Measurements from ENCODE around the gene TBPL1. TPM values are rescaled to one million over a fixed set of nuclear protein-coding genes. Genes with fewer than 3 reads are reported as not detected.

TBPL1 gene
- total RNA-seq, 2 donors from 2014 or later, result 27.7 to 30.8 TPM

GRCh38 chr6:134000443-134000842 is 47.4 kb downstream of the TBPL1 start:
- whole genome bisulfite sequencing, result 58% methylated on average over 3 of the region's 3 CpGs
- intact Hi-C loops (cut with DNase I), result no loop called here
- TF ChIP-seq CTCF (IDR thresholded peaks at IDR 0.05), result no peak
- no peak for TF ChIP-seq POLR2AphosphoS5 (IDR thresholded peaks at IDR 0.05)
- no peak for TF ChIP-seq POLR2A (IDR thresholded peaks at IDR 0.05)

GRCh38 chr6:134002821-134003220 is 49.8 kb downstream of the TBPL1 start:
- Histone ChIP-seq H3K9me3 (no peaks in the 10 kb centered on the region), H3K4me3 (no peak overlapping the region), H3K36me3 (no peaks in the 10 kb centered on the region), H3K27me3 (replicated peaks; ENCODE audit: insufficient read depth) (no peaks in the 10 kb centered on the region), H3K4me1 (replicated peaks) (peaks cover 6% of the 10 kb centered on the region), H3K27ac (peak overlapping the region; percentile 62 to 70)
- no peak for DNase-seq (ENCODE audit: low spot score)
- intact Hi-C loops (cut with DNase I), result no loop called here
- TF ChIP-seq CTCF (IDR thresholded peaks at IDR 0.05) (no peak), POLR2AphosphoS5 (IDR thresholded peaks at IDR 0.05) (no peak), POLR2A (IDR thresholded peaks at IDR 0.05) (no peak)
- 70% methylated on average over 5 of the region's 5 CpGs for WGBS

More at GRCh38 chr6:134000443-134000842, 47.4 kb downstream of the TBPL1 start:
- Histone ChIP-seq H3K9me3 (no peaks in the 10 kb centered on the region), H3K4me3 (no peak overlapping the region), H3K36me3 (no peaks in the 10 kb centered on the region), H3K4me1 (replicated peaks) (peaks cover 6% of the 10 kb centered on the region), H3K27ac (no peak overlapping the region), H3K27me3 (replicated peaks; ENCODE audit: insufficient read depth) (no peaks in the 10 kb centered on the region)
- no peak for DNase-seq (ENCODE audit: low spot score)

GRCh38 chr6:134003542-134003951 is 50.5 kb downstream of the TBPL1 start:
- H3K27ac ChIP-seq, result peak overlapping the region; percentile 62 to 70

GRCh38 chr6:134004714-134005113 is 51.7 kb downstream of the TBPL1 start:
- WGBS, result 77% methylated on average over 4 of the region's 4 CpGs
- H3K27me3 ChIP-seq (replicated peaks; ENCODE audit: insufficient read depth), result no peaks in the 10 kb centered on the region
- DNase-seq (ENCODE audit: low spot score), result no peak
- no peaks in the 10 kb centered on the region for H3K36me3 ChIP-seq
- no peaks in the 10 kb centered on the region for H3K9me3 ChIP-seq
- intact Hi-C loops (cut with DNase I), result no loop called here
- no peak for TF ChIP-seq POLR2AphosphoS5 (IDR thresholded peaks at IDR 0.05)
- TF ChIP-seq CTCF (IDR thresholded peaks at IDR 0.05), result no peak
- TF ChIP-seq POLR2A (IDR thresholded peaks at IDR 0.05), result no peak
- H3K4me3 ChIP-seq, result no peak overlapping the region
- H3K4me1 ChIP-seq (replicated peaks), result peaks cover 13% of the 10 kb centered on the region
- peak overlapping the region in 1 of 2 donors; percentile 70 for H3K27ac ChIP-seq

More at GRCh38 chr6:134003542-134003951, 50.5 kb downstream of the TBPL1 start:
- Histone ChIP-seq H3K9me3 (no peaks in the 10 kb centered on the region), H3K4me3 (no peak overlapping the region), H3K4me1 (replicated peaks) (peaks cover 13% of the 10 kb centered on the region), H3K27me3 (replicated peaks; ENCODE audit: insufficient read depth) (no peaks in the 10 kb centered on the region), H3K36me3 (no peaks in the 10 kb centered on the region)
- intact Hi-C loops (cut with DNase I), result no loop called here
- 50% methylated on average over 5 of the region's 5 CpGs for WGBS
- DNase-seq (ENCODE audit: low spot score), result no peak
- TF ChIP-seq POLR2AphosphoS5 (IDR thresholded peaks at IDR 0.05) (peak; percentile 42), CTCF (IDR thresholded peaks at IDR 0.05) (no peak)

GRCh38 chr6:134005800-134006199 is 52.8 kb downstream of the TBPL1 start:
- H3K27ac ChIP-seq, result peak overlapping the region; percentile 32 to 67
- no peak overlapping the region for H3K4me3 ChIP-seq
- no peaks in the 10 kb centered on the region for H3K9me3 ChIP-seq
- no peak for TF ChIP-seq CTCF (IDR thresholded peaks at IDR 0.05)
- no peak for TF ChIP-seq POLR2AphosphoS5 (IDR thresholded peaks at IDR 0.05)
- TF ChIP-seq POLR2A (IDR thresholded peaks at IDR 0.05), result no peak
- intact Hi-C loops (cut with DNase I), result no loop called here
- no peak for DNase-seq (ENCODE audit: low spot score)
- no peaks in the 10 kb centered on the region for H3K36me3 ChIP-seq
- H3K4me1 ChIP-seq (replicated peaks), result peaks cover 13% of the 10 kb centered on the region
- no peaks in the 10 kb centered on the region for H3K27me3 ChIP-seq (replicated peaks; ENCODE audit: insufficient read depth)
- WGBS, result 73% methylated on average over 6 of the region's 6 CpGs

Data from prostate gland (tissue), 2 donors.